ENCODE measurements around the gene CD2BP2. TPM values are rescaled to one million over a fixed set of nuclear protein-coding genes. Genes with fewer than 3 reads are reported as not detected.

CD2BP2 gene
- total and polyA plus RNA-seq, 4 donors: 10.0 to 15.4 (median 11.7) TPM

DNA sequence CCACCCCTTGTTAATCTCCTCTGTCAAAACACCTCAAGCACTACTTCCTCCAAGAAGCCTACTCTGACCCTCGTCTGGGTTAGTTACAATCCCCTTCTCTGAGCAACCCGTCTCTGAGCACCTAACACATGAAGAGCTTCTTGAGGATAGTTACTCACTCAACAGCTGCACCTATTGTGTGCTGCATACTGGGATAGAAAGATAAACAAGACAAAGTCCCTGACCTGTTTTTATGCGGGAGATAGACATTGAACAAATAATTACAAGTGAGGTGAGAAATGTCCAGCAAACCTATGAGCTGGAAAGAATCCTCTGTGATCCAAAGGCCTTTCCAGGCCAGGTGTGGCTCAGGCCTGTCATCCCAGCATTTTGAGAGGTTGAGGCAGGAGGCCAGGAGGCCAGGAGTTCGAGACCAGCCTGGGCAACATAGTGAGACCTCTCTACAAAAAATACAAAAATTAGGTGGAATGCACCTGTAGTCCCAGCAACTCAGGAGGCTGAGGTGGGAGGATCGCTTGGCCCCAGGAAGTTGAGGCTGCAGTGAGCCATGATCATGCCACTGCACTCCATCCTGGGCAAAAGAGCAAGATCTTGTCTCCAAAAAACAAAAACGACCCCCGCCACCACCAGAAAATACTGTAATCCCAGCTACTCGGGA is 46.8 kb upstream of the CD2BP2 start:
- Histone ChIP-seq H3K4me3 (ENCODE audit: low read depth in 1 of 3, low read length in 3 of 3) (no peak overlapping the region), H3K27me3 (ENCODE audit: control insufficient read depth in 4 of 4, insufficient read depth in 4 of 4, low read length in 3 of 4) (no peaks in the 10 kb centered on the region), H3K36me3 (ENCODE audit: control insufficient read depth in 4 of 4, insufficient read depth in 3 of 4, low read depth in 1 of 4, low read length in 3 of 4) (peaks cover 0 to 3% (median 1%) of the 10 kb centered on the region in 4 donors), H3K9ac (ENCODE audit: low read depth in 1 of 2, low read length in 2 of 2) (no peak overlapping the region), H3K4me1 (ENCODE audit: control insufficient read depth in 4 of 4, insufficient read depth in 4 of 4, low read length in 3 of 4) (peaks cover 6 to 25% (median 17%) of the 10 kb centered on the region in 4 donors), H3K9me3 (ENCODE audit: control insufficient read depth in 4 of 4, low read length in 3 of 4) (no peaks in the 10 kb centered on the region), H3K27ac (ENCODE audit: low read depth in 1 of 2, low read length in 2 of 2) (peak overlapping the region; percentile 43 to 84)
- WGBS: 64% methylated on average over 8 of the region's 8 CpGs
- DNase-seq (ENCODE audit: low spot score): no peak
- TF ChIP-seq SP1 (IDR thresholded peaks at IDR 0.05) (peak; percentile 94), CTCF (IDR thresholded peaks at IDR 0.05; ENCODE audit: low read depth, low read length, missing input control) (no peak), HNF4G (IDR thresholded peaks at IDR 0.05) (peak; percentile 66), FOXA1 (IDR thresholded peaks at IDR 0.05) (peak; percentile 89), EGR1 (IDR thresholded peaks at IDR 0.05; ENCODE audit: low read depth in 2 of 2) (no peak), JUND (IDR thresholded peaks at IDR 0.05) (peak in 1 of 2 donors; percentile 64), RAD21 (IDR thresholded peaks at IDR 0.05) (peak in 1 of 2 donors; percentile 21), NR2F2 (IDR thresholded peaks at IDR 0.05) (no peak), HNF4A (conservative IDR thresholded peaks at IDR 0.05) (peak; percentile 82 to 91), YY1 (IDR thresholded peaks at IDR 0.05) (peak; percentile 56), ZBTB33 (IDR thresholded peaks at IDR 0.05) (peak; percentile 65), REST (IDR thresholded peaks at IDR 0.05) (peak; percentile 42), TAF1 (conservative IDR thresholded peaks at IDR 0.05) (no peak), FOXA2 (IDR thresholded peaks at IDR 0.05) (peak; percentile 86), RXRA (IDR thresholded peaks at IDR 0.05) (peak; percentile 56 to 78), GABPA (IDR thresholded peaks at IDR 0.05 in 1 of 2, conservative IDR thresholded peaks at IDR 0.05 in 1 of 2) (no peak)
- TF ChIP-seq, protein P1, sequence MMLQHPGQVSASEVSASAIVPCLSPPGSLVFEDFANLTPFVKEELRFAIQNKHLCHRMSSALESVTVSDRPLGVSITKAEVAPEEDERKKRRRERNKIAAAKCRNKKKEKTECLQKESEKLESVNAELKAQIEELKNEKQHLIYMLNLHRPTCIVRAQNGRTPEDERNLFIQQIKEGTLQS (IDR thresholded peaks at IDR 0.05): peak; percentile 25
- TF ChIP-seq, protein P2, sequence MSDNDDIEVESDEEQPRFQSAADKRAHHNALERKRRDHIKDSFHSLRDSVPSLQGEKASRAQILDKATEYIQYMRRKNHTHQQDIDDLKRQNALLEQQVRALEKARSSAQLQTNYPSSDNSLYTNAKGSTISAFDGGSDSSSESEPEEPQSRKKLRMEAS (IDR thresholded peaks at IDR 0.05): peak; percentile 34

Data from liver (tissue), 9 donors.